ENCODE measurements around the gene ACTN4. TPM values are rescaled to one million over a fixed set of nuclear protein-coding genes. Genes with fewer than 3 reads are reported as not detected.

ACTN4 gene
- total RNA-seq, 1 donor from 2014 or later = 921 TPM

DNA sequence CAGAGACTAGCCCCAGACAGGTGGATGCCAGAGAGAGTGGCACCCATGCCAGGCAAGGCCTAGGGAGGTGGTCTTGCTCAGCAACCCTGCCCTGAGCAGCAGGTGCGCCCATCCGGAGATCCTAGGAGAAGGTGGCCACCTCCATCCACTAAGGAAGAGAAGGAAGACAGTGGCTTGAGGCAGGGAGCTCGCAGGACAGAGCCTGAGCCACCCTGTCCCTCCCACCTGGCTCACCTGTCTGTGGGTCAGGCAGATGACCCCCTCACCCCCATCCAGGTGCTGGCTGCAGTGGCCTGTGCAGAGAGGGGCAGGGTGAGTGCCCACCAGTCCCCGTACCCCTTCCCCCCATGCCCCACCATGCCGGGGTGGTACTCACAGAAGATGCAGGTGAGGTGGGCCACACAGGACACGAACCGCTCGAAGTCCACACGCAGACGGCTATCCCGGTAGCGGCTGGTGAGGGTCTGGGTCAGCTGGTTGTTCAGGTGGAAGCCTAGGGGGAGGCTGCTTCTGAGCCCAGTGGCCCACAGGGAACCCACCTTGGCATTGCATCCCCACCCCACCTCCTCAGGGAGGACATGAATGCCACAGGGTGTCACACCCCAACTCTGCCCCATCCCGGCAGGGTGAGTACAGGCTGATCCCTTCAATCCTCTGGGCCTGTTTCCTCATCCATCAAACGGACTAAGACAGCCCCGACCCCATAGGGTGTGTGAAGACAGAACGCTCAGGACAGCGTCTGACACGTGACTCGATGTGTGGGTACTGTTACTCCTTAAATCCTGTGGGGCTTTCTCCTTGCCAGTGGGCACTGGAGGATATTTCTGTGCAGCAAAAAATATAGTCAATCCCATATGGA lies 83.5 kb downstream of the ACTN4 start:
- H3K4me1 Mint-ChIP-seq (ENCODE audit: low read depth) = peaks cover 44% of the 10 kb centered on the region
- no peaks in the 10 kb centered on the region for H3K27me3 Mint-ChIP-seq (ENCODE audit: low read depth)
- no peak overlapping the region for H3K4me3 Mint-ChIP-seq (ENCODE audit: unreplicated experiment)

DNA sequence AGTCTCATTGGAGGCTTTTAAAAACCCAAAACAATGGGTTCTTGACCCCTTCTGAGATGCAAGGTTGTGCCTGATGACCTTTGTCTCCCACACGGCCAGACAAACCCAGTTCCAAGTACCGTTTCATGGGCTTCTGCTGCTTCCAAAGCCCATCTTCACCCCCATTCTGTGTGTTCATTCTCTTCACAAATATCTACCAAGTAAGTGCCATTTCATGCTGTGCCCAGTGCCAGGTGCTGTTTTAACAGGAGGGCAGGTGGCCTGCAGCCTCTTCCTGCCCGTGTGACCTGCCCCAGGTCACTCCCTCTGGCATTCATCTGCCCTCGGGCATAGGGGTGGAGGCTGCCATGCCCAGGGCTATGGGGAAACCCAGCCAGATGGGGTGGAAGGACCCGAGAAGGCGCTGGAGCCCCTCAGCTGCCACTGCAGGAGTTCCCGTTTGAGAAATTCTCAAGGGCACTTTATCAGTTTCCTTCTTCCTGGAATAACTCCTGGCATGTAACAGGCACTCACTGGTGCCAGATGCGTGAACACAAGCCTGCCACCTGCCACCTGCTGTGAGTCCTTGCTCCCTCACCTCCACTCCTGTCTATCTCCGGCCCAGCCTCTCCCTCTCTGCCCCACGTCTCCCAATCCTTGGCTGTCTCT lies 84.3 kb downstream of the ACTN4 start:
- Mint-ChIP-seq H3K36me3 (ENCODE audit: low read depth) (peaks cover 32% of the 10 kb centered on the region), H3K27ac (ENCODE audit: unreplicated experiment) (peak overlapping the region; percentile 73), H3K27me3 (ENCODE audit: low read depth) (no peaks in the 10 kb centered on the region), H3K4me3 (ENCODE audit: unreplicated experiment) (no peak overlapping the region), H3K9me3 (ENCODE audit: low read depth) (no peaks in the 10 kb centered on the region), H3K4me1 (ENCODE audit: low read depth) (peaks cover 43% of the 10 kb centered on the region)
- DNase-seq (ENCODE audit: low spot score) = no peak
- TF ChIP-seq, protein P1, sequence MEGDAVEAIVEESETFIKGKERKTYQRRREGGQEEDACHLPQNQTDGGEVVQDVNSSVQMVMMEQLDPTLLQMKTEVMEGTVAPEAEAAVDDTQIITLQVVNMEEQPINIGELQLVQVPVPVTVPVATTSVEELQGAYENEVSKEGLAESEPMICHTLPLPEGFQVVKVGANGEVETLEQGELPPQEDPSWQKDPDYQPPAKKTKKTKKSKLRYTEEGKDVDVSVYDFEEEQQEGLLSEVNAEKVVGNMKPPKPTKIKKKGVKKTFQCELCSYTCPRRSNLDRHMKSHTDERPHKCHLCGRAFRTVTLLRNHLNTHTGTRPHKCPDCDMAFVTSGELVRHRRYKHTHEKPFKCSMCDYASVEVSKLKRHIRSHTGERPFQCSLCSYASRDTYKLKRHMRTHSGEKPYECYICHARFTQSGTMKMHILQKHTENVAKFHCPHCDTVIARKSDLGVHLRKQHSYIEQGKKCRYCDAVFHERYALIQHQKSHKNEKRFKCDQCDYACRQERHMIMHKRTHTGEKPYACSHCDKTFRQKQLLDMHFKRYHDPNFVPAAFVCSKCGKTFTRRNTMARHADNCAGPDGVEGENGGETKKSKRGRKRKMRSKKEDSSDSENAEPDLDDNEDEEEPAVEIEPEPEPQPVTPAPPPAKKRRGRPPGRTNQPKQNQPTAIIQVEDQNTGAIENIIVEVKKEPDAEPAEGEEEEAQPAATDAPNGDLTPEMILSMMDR (IDR thresholded peaks at IDR 0.05) = no peak

More for the DNA sequence above, 83.5 kb downstream of the ACTN4 start:
- peaks cover 37% of the 10 kb centered on the region for H3K36me3 Mint-ChIP-seq (ENCODE audit: low read depth)
- no peaks in the 10 kb centered on the region for H3K9me3 Mint-ChIP-seq (ENCODE audit: low read depth)
- TF ChIP-seq, protein P1 (IDR thresholded peaks at IDR 0.05) = no peak
- peak overlapping the region; percentile 57 for H3K27ac Mint-ChIP-seq (ENCODE audit: unreplicated experiment)
- peak; percentile 79 for DNase-seq (ENCODE audit: low spot score)

DNA sequence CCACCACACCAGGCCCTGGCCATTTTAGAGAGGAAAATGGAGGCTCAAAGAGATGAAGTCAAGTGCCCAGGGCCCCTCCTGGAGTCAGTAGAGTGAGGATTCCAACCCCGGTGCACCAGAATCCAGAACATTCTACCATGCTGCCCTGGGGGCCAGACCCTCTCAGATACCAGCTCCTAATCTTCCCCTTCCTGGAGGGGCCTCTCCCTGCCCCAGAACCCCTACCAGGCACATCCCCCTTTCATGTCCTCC lies 85.7 kb downstream of the ACTN4 start:
- Mint-ChIP-seq H3K4me1 (ENCODE audit: low read depth) (peaks cover 46% of the 10 kb centered on the region), H3K27me3 (ENCODE audit: low read depth) (no peaks in the 10 kb centered on the region), H3K9me3 (ENCODE audit: low read depth) (no peaks in the 10 kb centered on the region), H3K36me3 (ENCODE audit: low read depth) (peaks cover 25% of the 10 kb centered on the region), H3K4me3 (ENCODE audit: unreplicated experiment) (no peak overlapping the region), H3K27ac (ENCODE audit: unreplicated experiment) (peak overlapping the region; percentile 78)
- no peak for DNase-seq (ENCODE audit: low spot score)
- TF ChIP-seq, protein P1 (IDR thresholded peaks at IDR 0.05) = no peak

DNA sequence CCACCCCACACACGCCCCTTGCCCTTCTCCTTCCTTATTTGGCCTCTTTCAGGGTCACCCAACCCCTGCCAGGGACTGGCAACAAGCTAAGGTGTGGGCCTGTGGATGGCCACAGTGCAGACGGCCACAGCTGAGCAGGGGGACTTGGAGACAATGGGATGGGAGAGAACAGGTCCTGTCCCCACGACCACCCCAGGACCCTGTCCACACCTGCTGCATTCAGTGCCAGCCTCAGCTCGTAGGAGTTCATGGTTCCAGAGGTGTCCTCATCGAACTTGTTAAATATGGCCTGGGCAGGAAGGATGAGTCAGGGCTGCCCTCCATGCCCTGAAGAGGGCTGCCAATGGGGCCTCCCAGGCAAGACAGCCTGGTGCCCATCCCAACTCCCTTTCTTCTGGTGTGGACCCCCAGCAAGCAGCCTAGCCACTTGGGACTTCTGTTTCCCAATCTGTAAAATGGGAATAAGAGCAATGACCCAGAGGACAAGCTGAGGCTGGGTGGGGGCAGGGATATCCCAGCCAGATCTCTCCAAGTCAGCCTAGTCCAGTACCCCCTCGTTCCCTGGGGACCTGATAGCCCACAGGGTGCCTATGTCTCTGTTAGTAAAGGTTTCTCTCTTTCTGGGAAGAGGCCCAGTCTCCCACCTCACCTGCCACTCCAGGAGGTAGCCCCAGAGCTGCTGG lies 86.2 kb downstream of the ACTN4 start:
- Mint-ChIP-seq H3K4me3 (ENCODE audit: unreplicated experiment) (no peak overlapping the region), H3K36me3 (ENCODE audit: low read depth) (peaks cover 23% of the 10 kb centered on the region), H3K9me3 (ENCODE audit: low read depth) (no peaks in the 10 kb centered on the region), H3K27me3 (ENCODE audit: low read depth) (no peaks in the 10 kb centered on the region), H3K4me1 (ENCODE audit: low read depth) (peaks cover 46% of the 10 kb centered on the region), H3K27ac (ENCODE audit: unreplicated experiment) (peak overlapping the region; percentile 78)
- DNase-seq (ENCODE audit: low spot score) = no peak
- TF ChIP-seq, protein P1 (IDR thresholded peaks at IDR 0.05) = no peak

DNA sequence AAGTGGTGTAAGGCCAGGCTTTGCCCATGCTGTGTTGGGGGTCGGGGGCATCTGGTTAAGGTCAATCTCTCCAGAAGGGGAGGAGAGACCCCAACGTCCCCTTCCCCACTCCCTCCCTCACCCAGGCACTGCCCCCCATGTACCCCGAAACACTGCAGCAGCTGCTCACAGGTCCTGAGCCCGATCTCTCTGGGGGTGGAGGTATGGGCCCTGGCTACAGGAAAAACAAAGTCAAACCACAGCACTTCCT lies 86.7 kb downstream of the ACTN4 start:
- Mint-ChIP-seq H3K27me3 (ENCODE audit: low read depth) (no peaks in the 10 kb centered on the region), H3K36me3 (ENCODE audit: low read depth) (peaks cover 23% of the 10 kb centered on the region), H3K4me1 (ENCODE audit: low read depth) (peaks cover 46% of the 10 kb centered on the region), H3K9me3 (ENCODE audit: low read depth) (no peaks in the 10 kb centered on the region), H3K27ac (ENCODE audit: unreplicated experiment) (peak overlapping the region; percentile 78), H3K4me3 (ENCODE audit: unreplicated experiment) (no peak overlapping the region)
- TF ChIP-seq, protein P1 (IDR thresholded peaks at IDR 0.05) = no peak
- no peak for DNase-seq (ENCODE audit: low spot score)
